HUDEP-2 (cell line): Measurements from ENCODE around the gene S100Z.
"Not testable (repeated sequence)": the region's sequence is repeated elsewhere in the genome, so short reads cannot be mapped to it uniquely, and the experiment has no call there.

Source experiments
- DNase-seq, 76 experiments: peaks; one replicate each; lab custom pipeline; 2025; ENCODE audit not compliant: unreplicated experiment in 76 of 76; lab: John Stamatoyannopoulos, UW

Gene S100Z

GRCh38 chr5:76849419-76850291 is at the start of gene S100Z:
Gene S100Z, plus strand, starts transcription at chr5:76850014. Its CDS starts 25,346 bp downstream, at chr5:76875360.
- DNase-seq = peak in 75 of 76 experiments; percentile 33 to 95 (median 78)

- DNase-seq = no peak
These were observed 49.2 kb upstream of the S100Z start for GRCh38 chr5:76800579-76800978.

- no peak for DNase-seq
These were observed 48.5 kb upstream of the S100Z start for GRCh38 chr5:76801159-76801802.

DNA sequence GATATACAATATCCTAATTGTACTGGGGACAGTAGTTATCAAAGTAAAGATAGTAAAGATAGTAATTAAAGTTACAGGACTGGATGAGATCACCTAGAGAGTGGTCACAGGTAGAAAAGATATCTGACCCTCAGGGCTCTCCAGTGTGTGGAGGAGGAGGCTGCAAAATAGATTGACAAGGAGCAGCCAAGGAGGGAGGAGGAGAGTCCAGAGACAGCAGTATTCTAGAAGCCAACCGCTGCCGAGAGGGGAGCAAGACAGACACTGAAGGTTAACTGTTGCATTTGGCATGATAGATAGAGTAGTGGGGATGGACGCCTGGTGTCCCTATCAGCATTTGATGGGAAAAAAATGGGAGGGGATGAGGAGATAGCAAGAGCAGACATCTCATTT is 48.0 kb upstream of the S100Z start:
- peak in 1 of 76 experiments; percentile 6 for DNase-seq

- no peak for DNase-seq
These were observed 45.5 kb upstream of the S100Z start for GRCh38 chr5:76804266-76804665.

- DNase-seq = peak in 27 of 76 experiments; percentile 5 to 79 (median 31)
These were observed 43.9 kb upstream of the S100Z start for GRCh38 chr5:76805821-76806505.

GRCh38 chr5:76807296-76807695 is 42.5 kb upstream of the S100Z start:
- DNase-seq = no peak

- no peak for DNase-seq
These were observed 41.6 kb upstream of the S100Z start for GRCh38 chr5:76808141-76808691.

GRCh38 chr5:76809141-76809540 is 40.7 kb upstream of the S100Z start:
- no peak for DNase-seq

DNA sequence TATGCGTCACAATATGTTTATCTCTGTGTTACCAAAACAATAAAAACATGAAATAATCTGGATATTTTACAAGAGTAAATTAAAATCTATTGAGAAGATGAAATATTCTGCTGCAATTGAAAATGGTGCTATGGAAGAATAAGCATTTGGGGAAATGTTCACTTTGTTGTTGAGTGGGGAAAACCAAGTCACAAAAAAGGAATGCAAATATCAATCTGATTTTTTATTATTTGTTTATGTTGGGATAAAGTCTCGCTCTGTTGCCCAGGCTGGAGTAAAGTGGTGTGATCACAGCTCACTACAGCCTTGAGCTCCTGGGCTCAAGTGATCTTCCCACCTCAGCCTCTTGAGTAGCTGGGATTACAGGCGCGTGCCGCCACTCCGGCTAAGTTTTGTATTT is 39.6 kb upstream of the S100Z start:
- DNase-seq = no peak

DNA sequence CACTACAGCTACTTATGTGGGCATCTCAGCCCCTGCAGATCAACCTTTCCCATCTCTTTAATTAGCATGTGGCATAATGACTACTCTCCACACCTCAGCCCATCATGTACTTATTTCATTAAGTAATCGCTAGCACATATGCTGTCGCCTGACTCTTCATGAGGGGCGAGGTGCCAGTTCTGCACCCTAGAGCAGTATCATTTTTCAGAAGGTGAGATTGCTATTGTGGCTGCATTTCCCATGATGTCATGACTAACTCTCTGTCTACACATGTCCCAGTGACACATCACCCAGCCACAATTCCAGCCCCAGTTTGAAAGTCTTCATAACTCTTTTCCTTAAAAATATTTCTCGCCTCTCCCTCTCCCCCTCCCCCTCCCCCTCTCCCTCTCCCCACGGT is 38.6 kb upstream of the S100Z start:
- no peak for DNase-seq

DNA sequence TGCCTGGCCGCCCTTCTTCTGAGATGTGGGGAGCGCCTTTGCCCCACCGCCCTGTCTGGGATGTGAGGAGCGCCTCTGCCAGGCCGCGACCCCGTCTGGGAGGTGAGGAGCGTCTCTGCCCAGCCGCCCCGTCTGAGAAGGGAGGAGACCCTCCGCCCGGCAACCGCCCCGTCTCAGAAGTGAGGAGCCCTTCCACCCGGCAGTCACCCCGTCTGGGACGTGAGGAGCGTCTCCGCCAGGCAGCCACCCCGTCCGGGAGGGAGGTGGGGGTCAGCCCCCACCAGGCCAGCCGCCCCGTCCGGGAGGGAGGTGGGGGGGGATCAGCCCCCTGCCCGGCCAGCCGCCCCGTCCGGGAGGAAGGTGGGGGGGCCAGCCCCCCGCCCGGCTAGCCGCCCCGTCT is 37.6 kb upstream of the S100Z start:
- not testable (repeated sequence) for DNase-seq

DNA sequence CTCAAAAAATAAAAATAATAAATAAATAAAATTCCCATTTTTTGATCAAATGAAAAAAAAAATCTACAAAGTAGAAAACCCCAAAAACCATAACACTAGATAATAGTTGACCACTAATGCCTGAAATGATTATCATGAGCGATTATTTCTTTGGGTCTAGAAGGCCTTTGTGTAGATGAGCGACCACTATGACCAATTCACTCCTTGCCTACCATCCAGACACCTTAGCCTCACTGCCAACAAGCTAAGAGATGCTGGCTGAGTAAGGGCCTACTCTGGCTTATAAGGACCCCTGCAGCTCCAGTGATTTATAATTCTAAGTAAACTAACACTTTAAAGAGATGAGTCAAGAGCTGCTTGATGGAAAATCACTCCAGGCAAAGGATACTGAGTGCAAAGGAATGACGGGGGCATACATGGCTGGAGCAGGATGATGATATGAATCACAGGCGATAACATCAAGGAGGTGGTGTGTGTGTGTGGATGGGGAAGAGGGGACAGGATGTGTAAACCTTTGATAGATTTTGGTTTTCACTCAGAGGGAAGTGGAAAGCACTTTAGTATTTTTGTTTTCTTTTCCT is 35.7 kb upstream of the S100Z start:
- no peak for DNase-seq

GRCh38 chr5:76816110-76816831 is 33.5 kb upstream of the S100Z start:
- DNase-seq = no peak

GRCh38 chr5:76818844-76819831 is 30.7 kb upstream of the S100Z start, which contains the start of gene F2RL1:
Gene F2RL1, plus strand, starts transcription at chr5:76819030. Its CDS starts 153 bp downstream, at chr5:76819183.
- no peak for DNase-seq

DNA sequence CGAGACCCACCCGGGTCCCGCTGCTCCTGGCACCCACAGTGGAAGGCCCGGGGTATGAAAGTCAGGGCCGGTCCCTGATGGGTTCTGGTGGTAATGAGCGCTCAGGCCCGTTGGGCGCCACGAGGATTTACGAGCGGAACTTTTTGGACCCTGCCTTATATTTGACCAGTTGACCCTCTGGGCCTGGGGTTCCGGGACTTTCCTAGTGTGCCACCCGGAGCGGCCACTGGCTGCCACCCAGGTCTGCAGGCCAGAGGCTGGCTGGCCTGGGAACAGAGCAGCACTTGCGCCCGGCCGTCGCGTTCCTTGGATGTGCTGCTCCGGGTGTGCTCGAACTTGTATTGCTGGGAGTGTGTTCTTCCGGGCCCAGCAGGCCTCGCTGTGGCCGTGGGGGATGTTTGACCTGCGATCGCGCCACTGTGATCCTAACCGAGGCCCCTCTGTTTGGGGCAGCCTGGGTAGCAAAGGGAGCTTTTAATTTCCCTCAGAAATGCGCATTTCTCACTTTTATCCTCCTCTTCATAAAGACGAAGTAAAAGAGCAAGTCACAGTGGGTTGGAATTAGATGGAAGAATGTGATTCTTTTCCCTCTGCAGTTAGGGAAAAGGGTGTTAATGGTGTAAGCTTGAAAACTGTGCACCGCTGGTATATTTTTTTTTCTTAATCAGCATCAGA is 29.8 kb upstream of the S100Z start:
- no peak for DNase-seq

DNA sequence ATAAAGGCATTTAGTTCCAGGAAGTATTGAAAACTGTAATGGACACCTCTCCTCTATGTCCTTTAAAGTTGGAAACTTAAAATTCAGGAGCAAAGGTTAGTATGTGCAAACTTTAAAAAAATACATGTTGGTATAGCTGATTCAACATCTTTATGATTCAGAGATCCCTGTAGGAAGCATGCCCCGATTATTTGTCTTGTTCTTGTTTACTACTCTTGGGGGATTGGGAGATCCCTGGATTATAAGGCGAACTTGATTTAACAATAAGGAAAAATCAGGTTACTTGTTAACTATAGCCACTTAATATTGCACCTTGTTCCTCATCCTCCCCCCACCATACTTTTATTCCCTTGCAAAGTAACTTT is 29.3 kb upstream of the S100Z start:
- DNase-seq = no peak

- DNase-seq = no peak
These were observed 28.7 kb upstream of the S100Z start for GRCh38 chr5:76821136-76821535.
